Stimulated activated CD4-positive, alpha-beta T cell treated with anti-CD3 and anti-CD28 coated beads, Interleukin-4, amount 100 ng/mL, for 24 hours (primary cell): ENCODE data around the gene FAM228B.
"Not testable (repeated sequence)": the region's sequence is repeated elsewhere in the genome, so short reads cannot be mapped to it uniquely, and the experiment has no call there.

ENCODE experiments used
- DNase-seq: peaks from one replicate; pipeline ENCODE4 v3.0.0-alpha.2; 2020

Gene FAM228B

DNA sequence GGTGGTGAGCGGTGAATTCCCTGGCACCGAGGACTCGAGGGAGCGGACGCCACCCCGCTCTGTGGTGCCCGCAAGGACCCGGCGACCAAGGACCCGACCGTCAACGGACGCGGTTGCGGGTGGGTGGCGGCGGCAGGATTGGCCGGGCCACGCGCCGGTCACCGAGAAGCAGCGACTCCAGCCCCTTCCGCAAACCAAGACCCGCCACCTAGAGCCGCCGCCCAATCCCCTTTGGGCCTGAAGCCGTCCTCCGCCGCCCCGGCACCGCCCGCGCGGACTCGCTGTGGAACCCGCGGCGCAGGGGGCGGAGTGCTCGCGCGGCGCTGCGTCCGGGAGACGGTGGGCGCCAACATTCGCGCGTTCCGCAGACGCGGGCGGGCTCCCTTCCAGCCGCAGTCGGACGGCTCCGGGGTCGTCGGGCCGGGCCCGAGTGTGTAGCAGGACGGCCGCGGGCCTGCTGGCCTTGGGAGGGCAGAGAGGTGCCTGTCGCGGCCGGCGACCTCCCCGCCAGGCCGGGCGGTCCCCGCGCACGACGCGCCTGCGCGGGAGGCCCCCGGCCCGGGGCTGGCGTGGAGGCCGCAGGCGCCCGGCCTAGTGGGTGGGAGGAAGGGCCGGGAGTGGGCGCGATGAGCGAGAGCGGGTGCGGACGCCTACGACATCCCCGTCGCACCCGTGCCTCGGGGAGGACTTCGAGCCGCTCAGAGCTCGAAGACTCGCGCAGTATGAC, at the start of gene FAM228B, which contains the start of gene PFN4:
TSS of gene FAM228B (plus strand) at position 275 of the 727 bp plus-strand sequence. CDS start 893 bp downstream, outside the sequence.
TSS of gene PFN4 (minus strand) at position 140 of the 727 bp plus-strand sequence. CDS start 799 bp downstream, outside the sequence.
- peak; percentile 58 for DNase-seq

- DNase-seq, result no peak
Measured at GRCh38 chr2:24073816-24074215, 49.5 kb upstream of the FAM228B start.

DNA sequence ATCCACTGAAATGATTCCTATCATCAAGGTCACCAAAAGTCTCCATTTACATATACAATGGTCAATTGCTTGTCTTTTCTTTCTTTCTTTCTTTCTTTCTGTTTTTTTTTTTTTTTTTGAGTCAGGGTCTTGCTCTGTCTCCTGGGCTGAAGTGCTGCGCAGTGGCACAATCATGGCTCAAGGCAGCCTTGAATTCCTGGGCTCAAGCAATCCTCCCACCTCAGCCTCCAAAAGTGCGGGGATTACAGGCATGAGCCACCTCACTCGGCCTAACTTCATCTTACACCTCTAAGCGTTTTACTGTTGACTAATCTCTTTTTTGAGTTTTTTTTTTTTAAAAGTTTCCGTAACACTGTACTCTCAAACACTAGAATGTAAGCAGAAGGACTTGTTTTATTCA, 48.0 kb upstream of the FAM228B start:
- DNase-seq, result no peak

- DNase-seq, result peak; percentile 99
Measured at GRCh38 chr2:24075915-24076848, 47.1 kb upstream of the FAM228B start, which contains the start of gene SF3B6. Gene SF3B6 (minus strand): TSS chr2:24076326. CDS start chr2:24076229, 97 bp downstream.

- peak; percentile 12 for DNase-seq
Measured at GRCh38 chr2:24076849-24077534, 46.3 kb upstream of the FAM228B start.

- no peak for DNase-seq
Measured at GRCh38 chr2:24077535-24077877, 45.8 kb upstream of the FAM228B start.

- no peak for DNase-seq
Measured at GRCh38 chr2:24077879-24078278, 45.4 kb upstream of the FAM228B start.

DNA sequence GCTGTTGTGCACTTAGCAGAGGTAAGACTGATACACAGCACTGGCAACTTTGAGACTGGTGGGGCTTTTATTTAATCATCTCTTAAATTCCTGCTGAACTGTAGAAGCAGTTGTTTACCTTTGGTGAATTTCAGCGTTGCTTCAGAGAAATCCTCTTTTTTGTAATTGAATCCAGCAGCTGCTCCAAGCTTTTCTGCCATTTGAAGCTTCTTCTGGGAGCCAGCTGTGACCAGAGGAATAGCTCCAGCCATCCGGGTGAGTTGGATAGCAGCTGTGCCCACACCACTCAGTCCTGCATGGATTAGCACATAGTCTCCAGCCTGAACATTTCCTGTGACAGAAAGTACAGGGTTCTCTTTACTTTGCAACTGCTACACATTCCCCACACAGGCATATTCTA, 42.6 kb upstream of the FAM228B start:
- DNase-seq, result no peak

- no peak for DNase-seq
Measured at GRCh38 chr2:24082787-24083566, 40.3 kb upstream of the FAM228B start.

- peak; percentile 39 for DNase-seq
Measured at GRCh38 chr2:24083567-24084385, 39.5 kb upstream of the FAM228B start.

DNA sequence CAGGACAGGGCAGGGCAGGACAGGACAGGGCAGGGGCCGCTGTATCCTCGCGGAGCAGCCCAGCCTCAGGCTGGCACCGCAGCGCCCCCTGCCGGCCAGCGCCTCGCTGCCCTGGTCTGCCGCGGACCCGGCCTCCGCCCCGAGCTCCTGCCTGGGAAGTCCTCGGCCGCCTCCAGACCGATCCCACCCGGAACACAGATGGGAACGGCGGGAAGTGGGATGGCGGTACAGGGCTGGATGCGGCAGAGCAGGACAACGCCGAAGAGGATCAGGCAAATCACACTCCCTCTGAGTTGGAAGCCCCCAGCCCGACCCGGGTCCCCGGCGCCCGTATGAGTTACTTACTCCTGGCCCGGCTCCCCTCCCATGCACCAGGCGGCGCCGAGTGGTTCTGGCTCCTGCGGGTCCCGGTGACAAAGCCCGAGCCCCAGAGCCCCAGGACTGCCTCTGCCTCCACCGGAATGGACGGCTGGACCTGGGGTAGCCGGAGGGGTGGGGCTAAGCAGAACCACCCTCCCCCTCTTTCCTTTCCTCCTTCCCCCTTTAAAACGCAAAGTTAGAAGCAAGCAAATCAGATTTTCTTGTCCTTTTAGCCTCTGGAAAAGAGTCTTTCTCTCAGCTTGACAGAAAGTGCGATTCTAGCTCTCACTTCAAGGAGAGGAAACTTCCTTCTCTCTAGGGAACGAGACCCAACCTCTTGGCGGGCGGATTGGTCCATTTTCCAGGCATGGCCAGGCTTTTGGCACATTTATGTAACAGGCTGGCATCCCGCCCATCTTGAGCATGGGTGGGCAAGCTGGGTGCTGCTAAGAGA, 38.7 kb upstream of the FAM228B start, which contains the start of gene TP53I3:
TSS of gene TP53I3 (minus strand) at position 449 of the 814 bp plus-strand sequence. CDS start 508 bp downstream, outside the sequence.
- peak; percentile 81 for DNase-seq

GRCh38 chr2:24085200-24085489, 38.1 kb upstream of the FAM228B start:
- DNase-seq, result no peak

- no peak for DNase-seq
Measured at GRCh38 chr2:24086241-24086640, 37.0 kb upstream of the FAM228B start.

GRCh38 chr2:24087032-24087431, 36.2 kb upstream of the FAM228B start:
- no peak for DNase-seq

- no peak for DNase-seq
Measured at GRCh38 chr2:24088821-24089359, 34.4 kb upstream of the FAM228B start.

DNA sequence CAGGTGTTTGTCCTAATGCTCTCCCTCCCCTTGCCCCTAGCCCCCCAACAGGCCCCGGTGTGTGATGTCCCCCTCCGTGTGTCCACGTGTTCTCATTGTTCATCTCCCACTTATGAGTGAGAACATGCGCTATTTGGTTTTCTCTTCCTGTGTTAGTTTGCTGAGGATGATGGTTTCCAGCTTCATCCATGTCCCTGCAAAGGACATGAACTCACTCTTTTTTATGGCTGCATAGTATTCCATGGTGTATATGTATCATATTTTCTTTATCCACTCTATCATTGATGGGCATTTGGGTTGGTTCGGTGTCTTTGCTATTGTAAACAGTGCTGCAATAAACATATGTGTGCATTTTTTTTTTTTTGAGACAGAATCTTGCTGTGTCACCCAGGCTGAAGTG, 30.0 kb upstream of the FAM228B start:
- not testable (repeated sequence) for DNase-seq

DNA sequence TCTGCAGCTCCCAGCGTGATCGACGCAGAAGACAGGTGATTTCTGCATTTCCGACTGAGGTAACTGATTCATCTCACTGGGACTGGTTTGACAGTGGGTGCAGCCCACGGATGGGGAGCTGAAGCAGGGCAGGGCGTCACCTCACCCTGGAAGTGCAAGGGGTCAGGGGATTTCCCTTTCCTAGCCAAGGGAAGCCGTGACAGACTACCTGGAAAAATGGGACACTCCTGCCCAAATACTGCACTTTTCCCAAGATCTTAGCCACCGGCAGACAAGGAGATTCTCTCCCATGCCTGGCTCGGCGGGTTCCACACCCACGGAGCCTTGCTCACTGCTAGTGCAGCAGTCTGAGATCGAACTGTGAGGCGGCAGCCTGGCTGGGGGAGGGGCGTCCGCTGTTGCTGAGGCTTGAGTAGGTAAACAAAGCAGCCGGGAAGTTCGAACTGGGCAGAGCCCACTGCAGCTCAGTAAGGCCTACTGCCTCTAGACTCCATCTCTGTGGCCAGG, 28.0 kb upstream of the FAM228B start:
- not testable (repeated sequence) for DNase-seq

DNA sequence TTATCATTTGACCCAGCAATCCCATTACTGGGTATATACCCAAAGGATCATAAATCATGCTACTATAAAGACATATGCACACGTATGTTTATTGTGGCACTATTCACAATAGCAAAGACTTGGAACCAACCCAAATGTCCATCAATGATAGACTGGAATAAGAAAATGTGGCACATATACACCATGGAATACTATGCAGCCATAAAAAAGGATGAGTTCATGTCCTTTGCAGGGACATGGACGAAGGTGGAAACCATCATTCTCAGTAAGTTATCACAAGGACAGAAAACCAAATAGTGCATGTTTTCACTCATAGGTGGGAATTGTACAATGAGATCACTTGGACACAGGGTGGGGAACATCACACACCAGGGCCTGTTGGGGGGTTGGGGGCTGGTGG, 22.5 kb upstream of the FAM228B start:
- not testable (repeated sequence) for DNase-seq

- no peak for DNase-seq
Measured at GRCh38 chr2:24101992-24102391, 21.3 kb upstream of the FAM228B start.

GRCh38 chr2:24102677-24103076, 20.6 kb upstream of the FAM228B start:
- no peak for DNase-seq
